Activated B cell treated with CpG ODN at 0.5 μM for 24 hours (primary cell): ENCODE results near the gene PRRG2. TPM values are rescaled to one million over a fixed set of nuclear protein-coding genes. Genes with fewer than 3 reads are reported as not detected.

Source experiments
- ATAC-seq: fragments of 200-7000 bp; cut with Tn5 transposase; one replicate; pipeline ENCODE4 v1.10.0; 2021; ENCODE audit warnings: low read depth, mild to moderate bottlenecking, moderate library complexity
- CTCF ChIA-PET: fragments of 350-600 bp; sonication (Branson Sonifier 250); formaldehyde crosslinking; loops from one replicate; lab custom pipeline; 2021; ENCODE audit warnings: antibody characterized with exemption; lab: Charles Lee
- POLR2A ChIA-PET: fragments of 350-600 bp; sonication (Branson Sonifier 250); formaldehyde crosslinking; loops from one replicate; lab custom pipeline; 2021; ENCODE audit warnings: antibody characterized with exemption; lab: Charles Lee
- DNase-seq: peaks from one replicate; pipeline ENCODE4 v3.0.0; 2022
- H3K27ac Mint-ChIP-seq: one replicate; pipeline ENCODE4 v1.8.0; 2020; ENCODE audit warnings: mixed read lengths
- H3K27me3 Mint-ChIP-seq: one replicate; pipeline ENCODE4 v1.8.0; 2021; ENCODE audit warnings: mixed read lengths
- H3K36me3 Mint-ChIP-seq: one replicate; pipeline ENCODE4 v1.8.0; 2021; ENCODE audit warnings: low read depth, mixed read lengths
- H3K4me1 Mint-ChIP-seq: one replicate; pipeline ENCODE4 v1.8.0; 2021; ENCODE audit warnings: mixed read lengths
- H3K4me3 Mint-ChIP-seq: one replicate; pipeline ENCODE4 v1.8.0; 2020; ENCODE audit warnings: mild to moderate bottlenecking, mixed read lengths
- H3K9me3 Mint-ChIP-seq: one replicate; pipeline ENCODE4 v1.8.0; 2020; ENCODE audit warnings: mixed read lengths
- intact Hi-C: fragments of 100-400 bp; cut with micrococcal nuclease; formaldehyde crosslinking; loops from one replicate; pipeline ENCODE4 v1.15.1; 2024
- total RNA-seq: library from RNA; stranded (reverse); gene quantifications from 2 replicates; pipeline ENCODE4 v1.2.3, GENCODE V29; 2022
- TF ChIP-seq, protein P1 (sequence below): fragments of 200-600 bp; IDR thresholded peaks from one replicate; pipeline ENCODE4 v1.8.0; 2022; ENCODE audit warnings: antibody characterized with exemption, mild to moderate bottlenecking

Gene PRRG2
- total RNA-seq, 1 donor from 2014 or later: 1.8 TPM

DNA sequence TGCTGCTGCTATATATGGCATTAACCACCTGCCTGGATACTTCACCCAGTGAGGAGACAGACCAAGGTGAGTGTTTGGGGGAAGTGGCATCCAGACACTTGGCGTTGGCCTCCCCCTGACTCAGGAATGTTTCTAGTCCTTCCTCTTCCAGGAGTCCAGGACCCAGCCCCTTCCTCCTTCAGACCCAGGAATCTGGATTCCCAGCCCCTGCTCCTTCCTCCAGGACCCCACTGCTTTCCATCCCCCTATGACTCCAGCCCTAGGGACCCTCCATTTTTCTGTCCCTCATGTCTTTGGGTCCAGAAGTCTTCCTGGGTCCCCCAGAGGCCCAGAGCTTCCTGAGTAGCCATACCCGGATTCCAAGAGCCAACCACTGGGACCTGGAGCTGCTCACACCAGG lies 2.1 kb downstream of the PRRG2 start:
- no peak for ATAC-seq
- no peaks in the 10 kb centered on the region for H3K9me3 Mint-ChIP-seq
- H3K27ac Mint-ChIP-seq: no peak overlapping the region
- POLR2A ChIA-PET: interaction anchor here (0.7 kb wide), 1 partner anchor 1135 kb away, joined by 4 read pairs; no protein-coding TSS in a partner anchor
- intact Hi-C loops: no loop called here
- no peak overlapping the region for H3K4me3 Mint-ChIP-seq
- TF ChIP-seq, protein P1, sequence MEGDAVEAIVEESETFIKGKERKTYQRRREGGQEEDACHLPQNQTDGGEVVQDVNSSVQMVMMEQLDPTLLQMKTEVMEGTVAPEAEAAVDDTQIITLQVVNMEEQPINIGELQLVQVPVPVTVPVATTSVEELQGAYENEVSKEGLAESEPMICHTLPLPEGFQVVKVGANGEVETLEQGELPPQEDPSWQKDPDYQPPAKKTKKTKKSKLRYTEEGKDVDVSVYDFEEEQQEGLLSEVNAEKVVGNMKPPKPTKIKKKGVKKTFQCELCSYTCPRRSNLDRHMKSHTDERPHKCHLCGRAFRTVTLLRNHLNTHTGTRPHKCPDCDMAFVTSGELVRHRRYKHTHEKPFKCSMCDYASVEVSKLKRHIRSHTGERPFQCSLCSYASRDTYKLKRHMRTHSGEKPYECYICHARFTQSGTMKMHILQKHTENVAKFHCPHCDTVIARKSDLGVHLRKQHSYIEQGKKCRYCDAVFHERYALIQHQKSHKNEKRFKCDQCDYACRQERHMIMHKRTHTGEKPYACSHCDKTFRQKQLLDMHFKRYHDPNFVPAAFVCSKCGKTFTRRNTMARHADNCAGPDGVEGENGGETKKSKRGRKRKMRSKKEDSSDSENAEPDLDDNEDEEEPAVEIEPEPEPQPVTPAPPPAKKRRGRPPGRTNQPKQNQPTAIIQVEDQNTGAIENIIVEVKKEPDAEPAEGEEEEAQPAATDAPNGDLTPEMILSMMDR: no peak
- H3K27me3 Mint-ChIP-seq: no peaks in the 10 kb centered on the region
- peaks cover 19% of the 10 kb centered on the region for H3K4me1 Mint-ChIP-seq
- DNase-seq: no peak
- peaks cover 9% of the 10 kb centered on the region for H3K36me3 Mint-ChIP-seq
- CTCF ChIA-PET: no interaction called here

DNA sequence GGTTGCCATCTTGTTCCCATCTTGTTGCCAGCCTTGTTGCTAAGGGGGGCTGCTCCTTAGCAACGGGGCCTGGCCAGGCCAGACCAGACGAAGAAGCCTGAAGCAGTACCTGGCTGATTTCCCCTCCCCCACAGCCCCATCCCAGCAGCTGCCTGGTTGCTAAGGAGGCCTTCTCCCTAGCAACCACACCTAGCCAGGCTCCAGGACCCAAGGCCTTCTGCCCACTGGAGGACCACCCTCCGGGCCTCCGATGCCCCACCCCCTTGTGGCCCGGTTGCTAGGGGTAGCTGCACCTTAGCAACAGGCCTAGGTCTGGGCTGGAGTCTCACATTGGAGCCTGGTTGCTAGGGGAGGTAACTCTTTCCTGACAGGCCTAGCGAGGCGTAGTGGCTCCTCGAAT lies 3.9 kb downstream of the PRRG2 start:
- intact Hi-C loops: no loop called here
- Mint-ChIP-seq H3K4me3 (no peak overlapping the region), H3K27me3 (no peaks in the 10 kb centered on the region), H3K36me3 (peaks cover 6% of the 10 kb centered on the region), H3K4me1 (peaks cover 12% of the 10 kb centered on the region), H3K27ac (no peak overlapping the region), H3K9me3 (no peaks in the 10 kb centered on the region)
- ChIA-PET CTCF (no interaction called here), POLR2A (no interaction called here)
- TF ChIP-seq, protein P1: no peak
- ATAC-seq (no peak), DNase-seq (no peak)

DNA sequence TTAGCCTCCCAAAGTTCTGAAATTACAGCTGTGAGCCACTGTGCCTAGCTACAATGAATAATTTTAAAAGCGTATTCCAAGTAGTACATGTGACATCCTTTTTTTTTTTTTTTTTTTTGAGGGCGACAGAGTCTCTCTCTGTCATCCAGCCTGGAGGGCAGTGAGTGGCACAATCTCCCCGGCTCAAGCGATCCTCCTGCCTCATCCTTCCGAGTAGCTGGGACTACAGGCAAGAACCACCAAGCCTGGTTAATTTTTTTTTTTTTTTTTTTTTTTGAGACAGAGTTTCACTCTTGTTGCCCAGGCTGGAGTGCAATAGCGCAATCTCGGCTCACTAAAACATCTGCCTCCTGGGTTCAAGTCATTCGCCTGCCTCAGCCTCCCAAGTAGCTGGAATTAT lies 6.1 kb downstream of the PRRG2 start:
- ATAC-seq (no peak), DNase-seq (no peak)
- Mint-ChIP-seq H3K36me3 (peaks cover 2% of the 10 kb centered on the region), H3K27me3 (no peaks in the 10 kb centered on the region), H3K27ac (no peak overlapping the region), H3K9me3 (no peaks in the 10 kb centered on the region), H3K4me1 (peaks cover 10% of the 10 kb centered on the region), H3K4me3 (no peak overlapping the region)
- POLR2A ChIA-PET: interaction anchor here (0.6 to 0.8 kb wide), 6 partner anchors 53 to 1106 kb away, joined by 3 to 7 read pairs (median 4); partner anchors contain the start of gene PRMT1
- CTCF ChIA-PET: interaction anchor here (0.7 kb wide), 1 partner anchor 364 kb away, joined by 3 read pairs; no protein-coding TSS in a partner anchor
- TF ChIP-seq, protein P1: no peak
- intact Hi-C loops: no loop called here

DNA sequence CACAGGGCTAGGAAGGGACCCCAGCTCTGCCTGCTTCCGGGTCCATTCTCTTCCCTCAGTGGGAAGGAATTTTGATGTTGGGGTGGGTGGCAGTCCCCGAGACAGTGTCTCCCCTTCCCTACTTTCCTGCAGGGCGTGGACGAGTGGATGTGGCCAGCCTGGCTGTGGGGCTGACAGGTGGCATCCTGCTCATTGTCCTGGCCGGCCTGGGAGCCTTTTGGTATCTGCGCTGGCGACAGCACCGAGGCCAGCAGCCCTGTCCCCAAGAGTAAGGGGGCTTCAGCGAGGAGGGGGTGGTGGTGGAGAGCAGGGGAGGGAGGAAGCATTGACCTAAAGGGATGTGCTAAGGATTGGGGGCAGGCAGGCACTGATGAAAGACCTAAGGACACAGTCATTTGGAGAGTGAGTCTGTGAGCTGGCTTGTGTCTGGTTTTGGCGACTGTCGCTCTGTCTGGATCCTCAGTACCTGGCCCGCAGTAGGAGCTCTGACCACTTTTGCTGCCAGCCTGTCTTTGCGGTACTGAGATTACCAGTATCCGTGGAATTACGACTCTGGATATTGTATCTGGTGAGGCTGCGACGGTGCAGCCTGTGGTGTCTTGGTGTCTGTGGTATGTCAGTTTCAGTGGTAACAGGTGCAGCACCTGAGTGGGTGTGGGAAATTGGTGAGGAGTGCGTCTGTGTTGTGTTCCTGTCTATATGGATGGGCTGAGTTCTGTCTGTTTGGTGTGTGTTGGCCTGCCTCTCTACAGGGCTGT lies 7.4 kb downstream of the PRRG2 start:
- intact Hi-C loops: no loop called here
- peaks cover 23% of the 10 kb centered on the region for H3K4me1 Mint-ChIP-seq
- ATAC-seq: no peak
- no peaks in the 10 kb centered on the region for H3K9me3 Mint-ChIP-seq
- ChIA-PET CTCF (no interaction called here), POLR2A (interaction anchor here (5.3 to 6.5 kb wide), 2 partner anchors 9 to 88 kb away, joined by 69 to 106 read pairs; partner anchors contain the start of genes NOSIP, PRMT1 and PRRG2)
- no peaks in the 10 kb centered on the region for H3K27me3 Mint-ChIP-seq
- DNase-seq: no peak
- H3K36me3 Mint-ChIP-seq: peaks cover 4% of the 10 kb centered on the region
- TF ChIP-seq, protein P1: no peak
- peak overlapping the region; percentile 36 for H3K27ac Mint-ChIP-seq
- H3K4me3 Mint-ChIP-seq: no peak overlapping the region

DNA sequence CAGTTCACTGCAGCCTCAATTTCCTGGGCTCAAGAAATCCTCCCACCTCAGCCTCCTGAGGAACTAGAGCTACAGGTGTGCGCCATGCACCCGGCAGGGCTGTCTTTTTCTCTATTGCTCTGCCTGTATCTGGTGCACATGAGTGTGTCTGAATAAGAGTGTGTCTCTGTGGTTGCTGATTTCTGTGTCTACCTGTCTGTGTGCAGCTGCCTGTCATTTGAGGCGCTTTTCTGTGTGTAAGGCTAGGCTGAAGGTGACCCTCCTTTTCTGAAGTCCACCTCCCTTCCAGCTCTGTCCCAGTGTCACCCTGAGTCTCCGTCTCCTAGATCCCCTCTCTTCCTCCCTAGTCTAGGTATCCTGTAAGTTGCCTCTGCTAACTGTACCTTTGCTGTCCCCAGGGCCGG lies 8.4 kb downstream of the PRRG2 start:
- intact Hi-C loops: no loop called here
- Mint-ChIP-seq H3K4me1 (peaks cover 32% of the 10 kb centered on the region), H3K27me3 (no peaks in the 10 kb centered on the region), H3K4me3 (no peak overlapping the region), H3K27ac (peak overlapping the region; percentile 65), H3K36me3 (peaks cover 14% of the 10 kb centered on the region), H3K9me3 (no peaks in the 10 kb centered on the region)
- no peak for DNase-seq
- no peak for ATAC-seq
- ChIA-PET POLR2A (interaction anchor here (0.6 to 6.5 kb wide), 11 partner anchors 10 to 1274 kb away, joined by 3 to 106 read pairs (median 5); partner anchors contain the start of genes AP2A1, BCL2L12, IRF3 and LIN7B), CTCF (interaction anchor here (1.0 to 1.5 kb wide), 2 partner anchors 9 to 18 kb away, joined by 3 to 4 read pairs; partner anchors contain the start of genes NOSIP and PRRG2)
- TF ChIP-seq, protein P1: no peak
